Right kidney (tissue), 1 donor: ENCODE results near the gene WDR37.
A peak's percentile ranks its signal among the peaks of the same experiment; 100 is the strongest.

Source experiments
- DNase-seq: peaks from one replicate; pipeline ENCODE4 v3.0.0-alpha.2; 2016

WDR37 gene

GRCh38 chr10:1128649-1129048 is 72.5 kb downstream of the WDR37 start:
- DNase-seq = no peak

DNA sequence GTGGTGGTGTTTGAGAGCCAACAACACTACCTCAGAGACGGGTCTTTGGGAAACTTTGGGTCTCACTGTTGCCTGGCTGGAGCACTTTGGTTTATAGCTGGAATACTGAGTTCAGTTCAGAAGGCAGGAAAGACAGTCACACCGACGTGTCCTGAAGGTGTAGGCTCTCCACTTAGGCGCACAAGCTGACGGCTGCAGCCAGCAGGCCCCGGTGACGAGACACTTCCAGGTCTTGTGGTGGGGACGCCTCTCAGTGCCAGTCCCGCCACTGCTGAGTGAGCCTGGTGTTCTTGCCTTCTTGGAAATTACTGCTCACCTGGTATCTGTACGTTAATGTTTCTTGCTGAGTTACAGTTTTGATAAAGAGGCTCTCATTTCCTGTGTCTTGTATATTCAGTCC is 74.0 kb downstream of the WDR37 start:
- no peak for DNase-seq

DNA sequence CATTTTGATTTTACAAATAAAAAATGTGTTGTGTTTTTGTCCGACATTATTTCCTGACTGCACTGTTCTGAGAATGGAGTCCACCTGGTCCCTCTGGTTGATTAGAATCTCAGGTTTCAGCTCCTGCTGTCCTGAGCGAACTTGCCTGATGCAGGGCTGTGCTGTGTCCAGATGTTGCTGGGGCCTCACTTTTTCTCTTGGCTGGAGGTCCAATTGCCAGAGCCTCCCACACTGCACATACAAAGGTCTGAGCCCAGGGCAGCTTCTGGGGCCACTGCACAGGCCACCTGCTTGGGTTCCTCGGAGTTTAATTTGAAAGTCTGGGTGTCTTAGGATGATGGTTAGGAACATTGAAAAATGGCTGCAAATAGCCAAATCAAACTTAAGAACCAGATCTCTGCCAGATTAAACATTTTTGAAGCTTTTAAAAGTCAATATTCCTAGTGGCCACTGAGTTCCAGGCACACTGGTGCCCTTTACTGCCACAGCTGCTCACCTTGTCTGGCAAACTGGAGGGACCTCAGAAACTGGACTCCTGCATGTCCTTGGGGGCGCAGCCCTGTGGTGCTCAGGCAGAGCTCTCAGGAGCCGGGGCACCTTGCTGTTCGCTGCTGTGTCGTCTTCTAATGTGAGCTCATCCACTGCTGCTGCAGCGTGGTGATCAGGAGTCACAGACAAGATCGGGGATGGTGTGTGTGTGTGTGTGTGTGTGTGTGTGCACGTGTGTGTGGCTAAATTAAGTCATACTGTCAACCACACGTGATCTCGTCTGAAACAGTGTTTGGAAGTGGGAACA is 75.0 kb downstream of the WDR37 start:
- no peak for DNase-seq

- no peak for DNase-seq
These were observed 76.4 kb downstream of the WDR37 start for GRCh38 chr10:1132584-1132983.

- no peak for DNase-seq
These were observed 77.4 kb downstream of the WDR37 start for GRCh38 chr10:1133495-1134045.

GRCh38 chr10:1134156-1134555 is 78.0 kb downstream of the WDR37 start:
- no peak for DNase-seq

DNA sequence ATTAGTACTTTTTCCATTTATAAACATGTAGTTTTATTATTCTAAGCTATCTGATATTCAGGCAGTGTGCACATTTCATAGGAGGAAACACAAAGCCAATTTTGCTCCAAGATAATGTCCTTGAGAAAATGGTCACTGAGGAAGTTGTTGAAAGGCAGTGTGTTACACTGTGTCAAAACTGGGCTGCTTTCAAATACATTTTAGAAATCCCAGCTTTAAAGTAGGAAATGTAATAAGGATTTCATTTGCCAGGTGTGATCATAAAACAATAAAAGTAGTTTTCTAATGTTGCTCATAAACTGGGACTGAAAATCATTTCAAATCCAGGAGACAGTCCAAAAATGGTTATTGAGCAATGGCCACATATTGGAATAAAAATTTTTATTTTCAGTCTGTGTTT is 80.1 kb downstream of the WDR37 start:
- DNase-seq = no peak

DNA sequence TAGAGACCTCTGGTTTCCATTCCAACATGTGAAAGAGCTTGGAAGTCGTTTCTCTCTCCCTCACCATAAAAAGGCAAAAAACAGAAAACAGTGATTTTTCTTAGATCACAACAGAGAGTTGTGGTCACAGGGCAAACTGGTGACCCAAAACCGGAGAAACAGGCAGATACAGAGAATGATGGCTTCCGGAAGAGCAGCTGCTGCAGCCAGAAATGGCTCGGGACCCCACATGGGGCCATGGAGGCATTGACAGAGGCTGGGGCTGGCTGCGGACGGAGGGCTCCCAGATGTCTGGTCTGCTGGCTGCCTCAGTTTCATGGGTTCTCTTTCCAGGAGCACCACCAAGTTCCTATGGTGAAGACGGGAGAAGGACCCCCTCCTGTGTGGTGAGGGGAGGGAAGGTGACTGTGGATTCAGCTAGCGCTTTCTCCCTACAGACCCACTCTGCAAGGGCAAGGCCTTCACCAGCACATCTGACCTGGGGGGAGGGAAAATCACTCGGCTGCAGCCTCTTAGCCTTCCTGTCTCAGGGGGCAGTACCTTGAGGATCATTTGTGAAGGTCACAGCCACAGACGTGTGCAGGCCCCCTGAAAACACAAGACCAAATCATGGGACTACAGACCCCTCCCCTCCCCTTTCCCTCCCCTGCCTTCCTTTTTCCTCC is 81.4 kb downstream of the WDR37 start:
- no peak for DNase-seq

- no peak for DNase-seq
These were observed 82.3 kb downstream of the WDR37 start for GRCh38 chr10:1138529-1138928.

DNA sequence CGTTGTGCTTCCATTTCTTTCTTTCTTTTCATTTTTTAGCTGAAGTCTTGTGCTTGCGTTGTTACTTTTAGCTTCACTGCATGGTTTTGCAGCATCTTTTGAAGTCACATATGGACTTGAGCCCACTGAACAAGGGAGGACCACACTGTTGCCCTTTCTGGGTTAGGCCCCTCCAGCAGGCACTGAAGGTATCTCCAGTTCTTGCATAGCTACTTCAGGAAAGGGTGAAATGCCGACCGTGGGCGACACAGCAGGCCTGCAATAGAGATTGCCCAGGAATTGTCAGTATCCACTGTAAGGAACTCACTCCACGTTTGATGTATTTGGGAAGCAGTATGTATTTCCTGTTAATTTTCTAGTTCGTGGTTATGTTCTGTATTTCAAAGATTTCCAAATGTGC is 85.1 kb downstream of the WDR37 start:
- no peak for DNase-seq

- no peak for DNase-seq
These were observed 85.5 kb downstream of the WDR37 start for GRCh38 chr10:1141701-1142100.

- no peak for DNase-seq
These were observed 86.4 kb downstream of the WDR37 start for GRCh38 chr10:1142596-1142995.

DNA sequence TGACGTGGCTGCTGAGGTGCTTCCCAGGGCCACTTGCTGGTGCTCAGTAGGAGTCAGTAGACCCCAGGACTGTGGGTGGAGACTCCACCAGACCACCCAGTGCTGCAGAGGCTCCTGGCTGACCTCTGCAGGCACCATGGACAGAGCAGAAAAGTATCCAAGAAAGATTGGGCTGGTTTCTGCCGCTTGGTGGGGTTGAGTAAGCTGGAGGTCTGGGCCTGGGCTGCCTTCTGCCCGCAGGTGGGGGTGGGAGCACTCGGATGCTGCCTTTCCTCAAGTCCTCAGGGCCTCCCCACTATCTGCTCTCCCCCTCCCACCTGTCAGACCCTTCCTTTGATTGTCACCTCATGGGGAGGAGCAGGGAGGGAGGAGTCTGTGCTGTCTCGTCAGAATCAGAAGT is 91.6 kb downstream of the WDR37 start:
- no peak for DNase-seq

DNA sequence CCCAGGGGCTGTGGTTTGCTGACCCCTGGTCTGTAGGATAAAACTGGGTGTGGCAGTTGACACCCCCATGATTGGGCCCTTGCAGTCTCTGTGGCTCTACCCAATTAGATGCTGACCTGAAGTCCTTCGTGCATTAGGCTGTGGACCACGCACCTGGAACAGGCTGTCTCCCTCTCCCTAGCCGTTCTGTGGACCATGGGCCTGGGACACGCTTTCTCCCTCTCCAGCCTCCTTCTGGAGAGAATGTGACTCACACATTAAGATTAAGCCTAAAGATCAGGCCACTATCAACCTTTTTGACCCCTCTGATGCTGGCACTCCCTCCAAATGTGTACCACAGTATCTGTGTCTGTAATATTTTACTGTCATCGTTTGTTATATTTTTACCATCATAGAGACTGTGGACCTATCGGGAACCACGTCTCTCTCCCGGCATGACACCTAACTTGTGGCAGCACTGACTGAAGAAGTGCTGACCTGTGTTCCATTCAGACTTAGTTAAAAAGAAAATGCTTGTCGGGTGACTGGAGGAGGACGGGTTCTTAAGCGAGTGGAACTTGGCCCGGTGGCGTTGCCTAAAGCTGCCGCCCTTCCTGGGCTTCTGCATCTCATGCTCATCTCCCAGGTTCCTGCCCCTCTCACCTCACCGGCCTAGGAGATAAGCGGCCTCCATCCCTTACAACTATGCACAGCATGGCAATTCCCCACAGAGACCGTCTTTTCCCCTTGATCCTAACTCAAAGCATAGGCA is 92.8 kb downstream of the WDR37 start:
- no peak for DNase-seq

DNA sequence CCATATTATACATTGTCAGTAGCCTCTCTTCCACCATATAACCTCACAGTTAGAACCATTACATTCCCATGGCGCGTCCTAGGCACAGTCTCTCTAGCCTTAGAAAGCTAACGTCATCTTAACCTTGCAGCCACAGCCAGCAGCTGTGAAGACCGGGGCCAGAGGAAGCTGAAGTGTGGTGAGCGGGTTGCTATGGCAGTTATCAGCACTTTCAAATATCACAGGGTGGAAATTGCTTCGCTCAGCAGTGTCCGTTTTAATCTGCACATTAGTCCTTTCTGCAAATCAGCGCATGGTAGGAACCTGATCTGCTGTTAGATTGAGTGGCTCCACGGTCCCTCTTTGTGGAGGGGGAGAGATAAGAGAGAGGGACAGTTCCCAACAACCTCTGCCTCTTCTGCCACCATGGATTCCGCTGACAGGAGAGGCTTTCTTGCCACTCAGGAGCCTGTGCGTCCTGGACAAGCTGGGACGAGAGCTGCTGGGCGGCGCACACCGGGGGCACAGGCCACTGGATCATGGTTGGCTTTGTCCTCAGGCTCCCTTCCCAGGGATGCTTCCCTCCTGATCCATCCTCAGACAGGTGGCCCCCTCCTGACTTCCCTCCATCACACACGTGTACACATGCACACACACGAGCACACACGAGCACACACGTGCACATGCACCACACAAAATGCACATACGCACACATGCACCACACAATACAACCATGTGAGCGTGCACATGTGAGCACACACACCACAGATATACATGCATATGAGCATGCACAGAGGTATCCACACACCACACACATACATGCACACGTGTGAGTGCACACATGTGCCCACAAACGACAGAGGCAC is 93.8 kb downstream of the WDR37 start:
- DNase-seq = no peak

DNA sequence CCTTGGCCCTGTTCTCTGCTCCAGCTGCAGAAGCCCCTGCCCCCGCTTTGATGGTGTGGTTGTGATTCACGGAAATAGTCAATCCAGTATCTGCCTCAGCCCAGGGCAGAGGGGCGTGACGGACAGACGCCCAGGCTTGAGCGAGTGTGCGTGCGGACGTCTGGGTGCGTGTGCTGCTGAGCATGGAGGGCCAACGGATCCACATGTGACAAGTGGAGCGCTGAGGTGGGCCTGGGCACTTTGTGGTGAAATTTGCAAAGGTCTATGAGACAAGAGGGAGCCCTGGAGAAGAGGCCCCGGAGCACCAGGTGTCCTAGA is 94.4 kb downstream of the WDR37 start:
- no peak for DNase-seq

DNA sequence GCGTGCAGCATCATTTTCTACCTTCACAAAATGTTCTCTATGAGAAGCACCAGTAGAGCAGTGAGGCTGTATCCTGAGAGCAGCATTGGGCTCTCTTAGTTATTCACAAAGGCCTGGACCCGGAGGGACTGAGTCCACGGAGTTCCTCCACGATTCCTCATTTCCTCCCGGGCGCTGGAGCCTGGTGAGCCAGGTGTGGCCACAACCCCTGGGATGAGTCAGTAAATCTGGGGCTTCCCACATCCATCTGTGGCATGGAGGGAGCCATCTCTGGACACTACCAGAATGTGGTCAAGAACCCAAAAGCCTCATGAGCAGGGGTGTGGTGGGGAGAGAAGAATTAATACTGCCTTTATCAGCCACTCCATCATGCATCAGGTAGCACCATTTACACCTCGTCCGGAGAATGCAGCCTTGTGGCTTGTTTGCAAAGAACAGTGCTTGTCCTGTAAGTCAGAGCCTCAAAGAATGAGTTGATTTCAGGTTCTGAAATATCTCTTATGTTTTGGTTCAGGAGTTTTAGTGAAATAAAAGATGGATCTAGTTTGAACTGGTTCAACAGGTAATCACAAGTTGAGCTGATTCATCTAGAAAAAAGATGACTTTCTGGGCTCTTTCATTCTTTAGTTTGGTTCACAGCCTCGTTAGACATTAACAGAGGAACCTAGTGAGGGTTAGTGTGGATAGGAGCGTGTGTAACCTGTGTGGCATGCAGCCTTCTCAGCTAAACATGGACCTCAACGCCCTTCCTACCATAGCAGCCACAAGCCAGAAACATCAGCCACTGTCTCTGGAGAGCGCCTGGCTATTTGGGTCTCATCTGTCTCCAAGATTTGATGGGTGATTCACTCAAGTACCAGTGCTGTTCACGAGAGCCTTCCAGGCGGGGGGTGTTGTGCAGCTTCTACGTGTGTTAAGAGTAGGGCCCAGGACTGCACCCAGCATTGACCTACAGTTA is 95.2 kb downstream of the WDR37 start:
- DNase-seq = no peak

- no peak for DNase-seq
These were observed 96.4 kb downstream of the WDR37 start for GRCh38 chr10:1152386-1153250.

DNA sequence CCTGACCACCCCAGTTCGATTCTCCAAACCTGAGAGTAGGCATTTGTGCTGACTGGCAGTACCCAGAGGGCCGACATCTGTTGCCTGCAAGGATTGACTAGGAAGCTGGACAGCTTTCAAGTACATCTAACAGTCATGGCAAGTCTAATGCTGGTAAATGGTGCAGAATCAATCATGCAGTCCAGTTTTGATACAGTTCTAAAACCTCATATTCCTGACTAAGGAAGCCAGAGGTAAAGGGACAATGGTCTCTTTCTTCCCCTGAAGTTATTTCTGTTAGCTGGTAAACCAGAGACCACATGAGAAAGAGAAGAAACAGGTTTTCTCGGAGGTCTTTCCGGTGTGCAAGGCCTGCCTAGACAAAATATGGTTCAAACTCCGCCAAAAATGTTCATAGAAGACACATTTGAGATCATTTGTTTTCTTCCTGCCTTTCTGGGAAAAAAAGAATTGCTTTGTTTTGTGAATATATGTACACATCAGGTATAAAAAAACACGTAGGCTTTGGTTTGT is 97.1 kb downstream of the WDR37 start:
- DNase-seq = no peak

DNA sequence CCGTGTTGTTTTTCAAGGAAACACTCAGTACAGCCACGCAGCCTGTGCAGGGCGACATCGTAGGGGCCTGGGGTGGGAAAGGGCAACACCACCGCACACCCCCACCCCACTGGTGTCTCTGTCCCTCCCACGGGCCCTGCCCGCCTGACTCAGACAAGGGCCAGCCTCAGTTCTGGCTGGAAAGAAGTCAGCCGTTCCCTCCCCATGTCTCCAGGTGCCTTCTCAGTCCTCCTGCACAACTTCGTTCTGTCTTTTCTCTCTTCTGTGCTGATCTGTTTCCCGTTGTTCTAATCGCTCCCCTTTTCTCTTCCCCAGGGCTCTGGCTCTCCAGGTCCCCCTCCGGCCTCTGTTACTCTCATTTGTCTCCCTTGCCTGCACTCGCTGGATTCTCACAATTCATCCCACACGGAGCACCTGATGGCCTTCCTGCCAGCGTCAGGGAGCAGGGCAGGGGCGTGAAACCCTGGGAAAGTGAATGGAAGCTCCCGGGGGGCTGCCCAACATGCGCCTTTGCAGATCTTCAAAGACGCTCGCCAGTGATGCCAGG is 97.7 kb downstream of the WDR37 start:
- DNase-seq = peak; percentile 25
